Body of pancreas (tissue), 4 donors: ENCODE results near the gene CREM.

Experiments used
- CTCF ChIP-seq, 7 experiments: fragments of 450-650 bp in 4 of 7; fragments of 200-600 bp in 3 of 7; sonication (generic) in 3 of 7; IDR thresholded peaks; one replicate each; pipeline ENCODE4 v1.5.1; 2016 to 2019; ENCODE audit warnings: antibody characterized with exemption in 7 of 7
- POLR2A ChIP-seq, 3 donors: fragments of 450-650 bp; IDR thresholded peaks; one replicate each; pipeline ENCODE4 v1.6.1; 2016; ENCODE audit warnings: antibody characterized with exemption in 3 of 3, mild to moderate bottlenecking in 2 of 3

GRCh38 chr10:35153716-35154115 is 27.1 kb downstream of the CREM start:
- TF ChIP-seq POLR2A (IDR thresholded peaks at IDR 0.05) (no peak), CTCF (IDR thresholded peaks at IDR 0.05) (no peak)
